CD14-positive monocyte (primary cell): Measurements from ENCODE around the gene CDH13. TPM values are rescaled to one million over a fixed set of nuclear protein-coding genes. Genes with fewer than 3 reads are reported as not detected.

Source experiments
- DNase-seq, 3 donors: peaks; one replicate each; pipeline ENCODE4 v3.0.0-alpha.2; 2011 to 2022
- H2AFZ ChIP-seq: 2 replicates; pipeline ENCODE4 v1.6.0; 2012; ENCODE audit warnings: mild to moderate bottlenecking, low read depth, low read length, inconsistent platforms; ENCODE audit not compliant: insufficient read depth, poor library complexity, severe bottlenecking
- H3K27ac ChIP-seq, 2 donors: 1 replicate in 1 of 2; 2 replicates in 1 of 2; pipeline ENCODE4 v1.5.1; 2012 to 2013; ENCODE audit warnings: low read length in 2 of 2, control low read depth in 1 of 2, inconsistent platforms in 1 of 2, low read depth in 1 of 2, mild to moderate bottlenecking in 1 of 2
- H3K27me3 ChIP-seq, 2 donors: one replicate each; pipeline versions ENCODE4 v1.6.0 to v1.6.1; 2011 to 2013; ENCODE audit warnings: low read length in 2 of 2; ENCODE audit not compliant: control insufficient read depth in 2 of 2, insufficient read depth in 2 of 2
- H3K36me3 ChIP-seq, 2 donors: replicated peaks in 1 of 2; 1 replicate in 1 of 2; 2 replicates in 1 of 2; pipeline versions ENCODE4 v1.5.1 to v1.6.1; 2012 to 2013; ENCODE audit warnings: low read length in 2 of 2, control low read depth in 1 of 2, inconsistent platforms in 1 of 2, mild to moderate bottlenecking in 1 of 2; ENCODE audit not compliant: insufficient read depth in 2 of 2, control insufficient read depth in 1 of 2
- H3K4me1 ChIP-seq, 2 donors: 1 replicate in 1 of 2; 2 replicates in 1 of 2; pipeline versions ENCODE4 v1.5.1 to v1.6.1; 2012 to 2013; ENCODE audit warnings: low read length in 2 of 2, control low read depth in 1 of 2, inconsistent platforms in 1 of 2, mild to moderate bottlenecking in 1 of 2, moderate library complexity in 1 of 2; ENCODE audit not compliant: insufficient read depth in 2 of 2, control insufficient read depth in 1 of 2
- H3K4me2 ChIP-seq: replicated peaks from 2 replicates; pipeline ENCODE3; 2012; ENCODE audit warnings: low read length, moderate library complexity, mild to moderate bottlenecking; ENCODE audit not compliant: poor library complexity, severe bottlenecking; ENCODE audit errors: extremely low read depth
- H3K4me3 ChIP-seq, 3 experiments: fragments of 200-600 bp in 1 of 3; sonication (generic) in 1 of 3; replicated peaks in 1 of 3; 1 replicate in 2 of 3; 2 replicates in 1 of 3; pipeline ENCODE4 v1.5.1; 2011 to 2013; ENCODE audit warnings: low read length in 3 of 3, mild to moderate bottlenecking in 3 of 3, control low read depth in 2 of 3, low read depth in 2 of 3, inconsistent platforms in 1 of 3, moderate library complexity in 1 of 3
- H3K79me2 ChIP-seq: 2 replicates; pipeline ENCODE4 v1.6.0; 2012; ENCODE audit warnings: mild to moderate bottlenecking, control low read depth, inconsistent platforms, low read length, moderate library complexity; ENCODE audit not compliant: insufficient read depth
- H3K9ac ChIP-seq: 2 replicates; pipeline ENCODE4 v1.6.0; 2017; ENCODE audit warnings: low read length, mild to moderate bottlenecking; ENCODE audit not compliant: insufficient read depth, poor library complexity, severe bottlenecking
- H3K9me3 ChIP-seq, 2 donors: replicated peaks in 1 of 2; 1 replicate in 1 of 2; 2 replicates in 1 of 2; pipeline versions ENCODE4 v1.5.1 to v1.6.1; 2012 to 2013; ENCODE audit warnings: low read length in 2 of 2, control low read depth in 1 of 2; ENCODE audit not compliant: control insufficient read depth in 1 of 2, insufficient read depth in 1 of 2
- H4K20me1 ChIP-seq: 2 replicates; pipeline ENCODE4 v1.6.0; 2012; ENCODE audit warnings: mild to moderate bottlenecking, low read length, control low read depth, moderate library complexity; ENCODE audit not compliant: insufficient read depth
- H3K27ac Mint-ChIP-seq, 7 donors: one replicate each; pipeline ENCODE4 v1.8.0; 2020; ENCODE audit warnings: mild to moderate bottlenecking in 7 of 7, mixed read lengths in 7 of 7, moderate library complexity in 6 of 7, inconsistent platforms in 2 of 7
- H3K27me3 Mint-ChIP-seq, 3 donors: one replicate each; pipeline ENCODE4 v1.8.0; 2021 to 2022; ENCODE audit warnings: low read depth in 3 of 3, mild to moderate bottlenecking in 3 of 3, mixed read lengths in 3 of 3, moderate library complexity in 3 of 3, inconsistent platforms in 1 of 3
- H3K36me3 Mint-ChIP-seq, 2 donors: one replicate each; pipeline ENCODE4 v1.8.0; 2020; ENCODE audit warnings: mixed read lengths in 2 of 2, inconsistent platforms in 1 of 2, mild to moderate bottlenecking in 1 of 2
- H3K4me1 Mint-ChIP-seq: one replicate; pipeline ENCODE4 v1.8.0; 2020; ENCODE audit warnings: mild to moderate bottlenecking, mixed read lengths
- H3K4me3 Mint-ChIP-seq, 2 donors: one replicate each; pipeline ENCODE4 v1.8.0; 2020; ENCODE audit warnings: mild to moderate bottlenecking in 2 of 2, mixed read lengths in 2 of 2, moderate library complexity in 1 of 2
- H3K9me3 Mint-ChIP-seq, 7 donors: one replicate each; pipeline ENCODE4 v1.8.0; 2020 to 2022; ENCODE audit warnings: mixed read lengths in 7 of 7, mild to moderate bottlenecking in 6 of 7, moderate library complexity in 6 of 7, inconsistent platforms in 2 of 7
- CTCF ChIP-seq: fragments of 200-600 bp; IDR thresholded peaks from one replicate; pipeline ENCODE4 v1.8.0; 2022; ENCODE audit warnings: antibody characterized with exemption, mild to moderate bottlenecking
- WGBS: methylation state at CpG from one replicate; pipeline ENCODE4 v1.1.5; 2013; ENCODE audit warnings: missing lambda C conversion rate; ENCODE audit not compliant: insufficient coverage; 5-methylcytosine and 5-hydroxymethylcytosine counted together
- intact Hi-C, 2 donors: fragments of 100-400 bp; cut with micrococcal nuclease; formaldehyde crosslinking; loops; one replicate each; pipeline versions ENCODE4 v1.15.0 to v1.15.1; 2023
- polyA plus RNA-seq, 3 donors: library from polyadenylated mRNA; depleted of rRNA in 1 of 3; unstranded in 2 of 3; stranded (reverse) in 1 of 3; fragments of 300-500 nt in 2 of 3; fragments of >200 nt in 1 of 3; fragmentation: Illumina TruSeq in 2 of 3; gene quantifications; 1 replicate in 2 of 3; 2 replicates in 1 of 3; pipeline ENCODE4 v1.2.3, GENCODE V29; 2012 to 2021

Gene CDH13
- polyA plus RNA-seq, 3 donors: 0.13 to 0.19 TPM; not detected in 1

GRCh38 chr16:82651921-82652601 lies 25.3 kb downstream of the CDH13 start:
- H3K4me1 Mint-ChIP-seq: no peaks in the 10 kb centered on the region
- Histone ChIP-seq H3K27ac (no peak overlapping the region), H3K9me3 (no peaks in the 10 kb centered on the region), H3K9ac (no peak overlapping the region), H3K4me1 (no peaks in the 10 kb centered on the region), H3K79me2 (no peaks in the 10 kb centered on the region), H3K4me2 (no peak overlapping the region), H3K4me3 (no peak overlapping the region), H3K27me3 (no peaks in the 10 kb centered on the region), H2AFZ (no peak overlapping the region), H4K20me1 (no peaks in the 10 kb centered on the region), H3K36me3 (no peaks in the 10 kb centered on the region)
- H3K27me3 Mint-ChIP-seq: peaks cover 4 to 9% (median 6%) of the 10 kb centered on the region in 3 donors
- no peak overlapping the region for H3K4me3 Mint-ChIP-seq
- H3K9me3 Mint-ChIP-seq: peaks cover 0 to 12% (median 3%) of the 10 kb centered on the region in 7 donors
- DNase-seq: no peak
- H3K27ac Mint-ChIP-seq: no peak overlapping the region
- intact Hi-C loops: no loop called here
- no peaks in the 10 kb centered on the region for H3K36me3 Mint-ChIP-seq
- WGBS: 70% methylated on average over 2 of the region's 7 CpGs
- TF ChIP-seq CTCF: no peak

- Histone ChIP-seq H3K4me2 (no peak overlapping the region), H3K9ac (no peak overlapping the region), H3K36me3 (no peaks in the 10 kb centered on the region), H3K79me2 (no peaks in the 10 kb centered on the region), H3K4me1 (no peaks in the 10 kb centered on the region), H3K27ac (no peak overlapping the region), H3K4me3 (no peak overlapping the region), H3K9me3 (no peaks in the 10 kb centered on the region), H4K20me1 (no peaks in the 10 kb centered on the region), H2AFZ (no peak overlapping the region), H3K27me3 (no peaks in the 10 kb centered on the region)
- no peak overlapping the region for H3K4me3 Mint-ChIP-seq
- peaks cover 0 to 12% (median 3%) of the 10 kb centered on the region in 7 donors for H3K9me3 Mint-ChIP-seq
- no peaks in the 10 kb centered on the region for H3K4me1 Mint-ChIP-seq
- intact Hi-C loops: no loop called here
- no peak overlapping the region for H3K27ac Mint-ChIP-seq
- H3K36me3 Mint-ChIP-seq: no peaks in the 10 kb centered on the region
- H3K27me3 Mint-ChIP-seq: peaks cover 4 to 6% (median 5%) of the 10 kb centered on the region in 3 donors
- TF ChIP-seq CTCF: no peak
- DNase-seq: no peak
- 90% methylated on average over 2 of the region's 4 CpGs for WGBS
These were observed 26.1 kb downstream of the CDH13 start for GRCh38 chr16:82652826-82653225.
